ENCODE data around the gene CST9. TPM values are rescaled to one million over a fixed set of nuclear protein-coding genes. Genes with fewer than 3 reads are reported as not detected.
A peak's percentile ranks its signal among the peaks of the same experiment; 100 is the strongest.

Gene CST9
- total and polyA plus RNA-seq, 2 of the 13 experiments (the other 11 are each of a cell fraction or from before 2014, with no cell fraction given): 0.07 TPM; not detected in 1

- TF ChIP-seq ZBTB40 (IDR thresholded peaks at IDR 0.05): no peak
- TF ChIP-seq ZBTB40 (CRISPR knock-in tag; IDR thresholded peaks at IDR 0.05): peak; percentile 75
- TF ChIP-seq CEBPB (IDR thresholded peaks at IDR 0.05; ENCODE audit: borderline replicate concordance, low read depth, low read length): peak; percentile 69; the same call in 1 of the 2 replicates
- TF ChIP-seq ZNF138 (CRISPR knock-in tag; IDR thresholded peaks at IDR 0.05; ENCODE audit: low read depth): no peak
- peak; percentile 98; the same call in 1 of the 2 replicates for TF ChIP-seq ZNF382 (CRISPR knock-in tag; IDR thresholded peaks at IDR 0.05; ENCODE audit: borderline replicate concordance)
- TF ChIP-seq ZFP62 (CRISPR knock-in tag; IDR thresholded peaks at IDR 0.05): no peak
- no peak for TF ChIP-seq ZNF775 (CRISPR knock-in tag; IDR thresholded peaks at IDR 0.05; ENCODE audit: borderline replicate concordance)
- no peak for TF ChIP-seq ZNF446 (CRISPR knock-in tag; IDR thresholded peaks at IDR 0.05)
- no peak for TF ChIP-seq NR3C1 (CRISPR knock-in tag; IDR thresholded peaks at IDR 0.05)
- peak; percentile 91; the same call in 1 of the 2 replicates for TF ChIP-seq CREB3 (CRISPR knock-in tag; IDR thresholded peaks at IDR 0.05)
- peak; percentile 85; the same call in 1 of the 2 replicates for TF ChIP-seq SALL2 (CRISPR knock-in tag; IDR thresholded peaks at IDR 0.05)
- TF ChIP-seq MED1 (CRISPR knock-in tag; IDR thresholded peaks at IDR 0.05): peak; percentile 88
- peak; percentile 87; the same call in 1 of the 2 replicates for TF ChIP-seq SPEN (CRISPR knock-in tag; IDR thresholded peaks at IDR 0.05; ENCODE audit: low read depth)
- TF ChIP-seq EEA1 (CRISPR knock-in tag; IDR thresholded peaks at IDR 0.05; ENCODE audit: borderline replicate concordance): no peak
- peak; percentile 42 for TF ChIP-seq TMF1 (CRISPR knock-in tag; IDR thresholded peaks at IDR 0.05; ENCODE audit: low read depth)
- no peak; the same call in 1 of the 2 replicates for TF ChIP-seq REXO4 (CRISPR knock-in tag; IDR thresholded peaks at IDR 0.05; ENCODE audit: borderline replicate concordance)
- TF ChIP-seq RBAK (CRISPR knock-in tag; IDR thresholded peaks at IDR 0.05): no peak
- peak in 1 of 2 experiments; percentile 50; a peak in 2 of 4 replicates for TF ChIP-seq HMGXB4 (CRISPR knock-in tag; IDR thresholded peaks at IDR 0.05; ENCODE audit: borderline replicate concordance in 1 of 2, low read depth in 1 of 2)
- TF ChIP-seq TAF1 (CRISPR knock-in tag; IDR thresholded peaks at IDR 0.05): no peak
Observed at GRCh38 chr20:23629017-23629541, 23.4 kb upstream of the CST9 start (continued).

Data from HepG2 (cell line).